ENCODE results near the gene GPR171.
A peak's percentile ranks its signal among the peaks of the same experiment; 100 is the strongest.

GPR171 gene

GRCh38 chr3:151175952-151176351, 27.1 kb downstream of the GPR171 start:
- no peak for DNase-seq (ENCODE audit: low spot score)

GRCh38 chr3:151174351-151174750, 28.7 kb downstream of the GPR171 start:
- no peak for DNase-seq (ENCODE audit: low spot score)

GRCh38 chr3:151171145-151171757, 31.8 kb downstream of the GPR171 start:
- DNase-seq (ENCODE audit: low spot score): peak; percentile 53

GRCh38 chr3:151169948-151170679, 32.9 kb downstream of the GPR171 start:
- peak; percentile 21 for DNase-seq (ENCODE audit: low spot score)

- no peak for DNase-seq (ENCODE audit: low spot score)
Measured at GRCh38 chr3:151169262-151169947, 33.6 kb downstream of the GPR171 start.

GRCh38 chr3:151168269-151169094, 34.5 kb downstream of the GPR171 start:
- peak; percentile 82 for DNase-seq (ENCODE audit: low spot score)

GRCh38 chr3:151166161-151166560, 36.9 kb downstream of the GPR171 start:
- DNase-seq (ENCODE audit: low spot score): no peak

GRCh38 chr3:151165226-151165625, 37.8 kb downstream of the GPR171 start:
- no peak for DNase-seq (ENCODE audit: low spot score)

GRCh38 chr3:151159806-151160205, 43.2 kb downstream of the GPR171 start:
- DNase-seq (ENCODE audit: low spot score): no peak

- DNase-seq (ENCODE audit: low spot score): peak; percentile 67
Measured at GRCh38 chr3:151156618-151157216, 46.3 kb downstream of the GPR171 start.

GRCh38 chr3:151155409-151156128, 47.4 kb downstream of the GPR171 start:
- DNase-seq (ENCODE audit: low spot score): no peak

- no peak for DNase-seq (ENCODE audit: low spot score)
Measured at GRCh38 chr3:151154566-151154965, 48.5 kb downstream of the GPR171 start.

GRCh38 chr3:151152455-151153079, 50.4 kb downstream of the GPR171 start:
- DNase-seq (ENCODE audit: low spot score): no peak
